Panc1 (cell line): ENCODE results near the gene ARHGAP18. TPM values are rescaled to one million over a fixed set of nuclear protein-coding genes. Genes with fewer than 3 reads are reported as not detected.

Experiments used
- ATAC-seq: fragments of 200-7000 bp; cut with Tn5 transposase; 2 replicates; pipeline ENCODE4 v1.9.1; 2020; ENCODE audit warnings: mild to moderate bottlenecking, moderate library complexity
- BruUV-seq: library from RNA; stranded (reverse); fragments of 400-500 nt; replicated peaks from 2 replicates; lab custom pipeline; 2021; lab: Mats Ljungman, UMichigan
- CTCF ChIA-PET: fragments of 300-600 bp; sonication (Branson Sonifier 250); formaldehyde crosslinking; loops from one replicate; lab custom pipeline; 2022; ENCODE audit warnings: antibody characterized with exemption; lab: Charles Lee
- POLR2A ChIA-PET: fragments of 300-600 bp; sonication (Branson Sonifier 250); formaldehyde crosslinking; loops from one replicate; lab custom pipeline; 2022; ENCODE audit warnings: antibody characterized with exemption; lab: Charles Lee
- DNase-seq: peaks from one replicate; pipeline ENCODE4 v3.0.0-alpha.2; 2010; ENCODE audit warnings: low read depth, low spot score
- H3K27ac ChIP-seq: 2 replicates; pipeline ENCODE4 v1.5.1; 2011; ENCODE audit warnings: mild to moderate bottlenecking, low read length, inconsistent platforms
- H3K27me3 ChIP-seq: fragments of 200-500 bp; sonication (Bioruptor generic); 2 replicates; pipeline ENCODE4 v1.6.0; 2014; ENCODE audit warnings: low read length, inconsistent platforms; ENCODE audit not compliant: control insufficient read depth, insufficient read depth
- H3K36me3 ChIP-seq: fragments of 200-500 bp; sonication (Bioruptor generic); 2 replicates; pipeline ENCODE4 v1.5.1; 2014; ENCODE audit warnings: inconsistent platforms, mild to moderate bottlenecking, low read length, moderate library complexity; ENCODE audit not compliant: control insufficient read depth, insufficient read depth
- H3K4me1 ChIP-seq: 2 replicates; pipeline ENCODE4 v1.5.1; 2011; ENCODE audit warnings: inconsistent platforms, mild to moderate bottlenecking, low read length, moderate library complexity; ENCODE audit not compliant: control insufficient read depth, insufficient read depth
- H3K4me3 ChIP-seq, 2 experiments: 2 replicates each; pipeline ENCODE4 v1.5.1; 2011 to 2012; ENCODE audit warnings: low read depth in 2 of 2, low read length in 2 of 2, mild to moderate bottlenecking in 2 of 2, inconsistent platforms in 1 of 2, moderate library complexity in 1 of 2
- H3K9me3 ChIP-seq: fragments of 200-500 bp; sonication (Bioruptor generic); 2 replicates; pipeline ENCODE4 v1.5.1; 2014; ENCODE audit warnings: low read depth, mild to moderate bottlenecking, inconsistent platforms, low read length, moderate library complexity; ENCODE audit not compliant: control insufficient read depth, insufficient read depth
- POLR2AphosphoS5 ChIP-seq: IDR thresholded peaks from 2 replicates; pipeline ENCODE4 v1.6.1; 2012; ENCODE audit warnings: mild to moderate bottlenecking, low read depth, low read length, moderate library complexity
- REST ChIP-seq, 2 experiments: IDR thresholded peaks; 2 replicates each; pipeline ENCODE4 v1.6.1; 2011 to 2012; ENCODE audit warnings: low read depth in 2 of 2, control low read depth in 1 of 2, low read length in 1 of 2, mild to moderate bottlenecking in 1 of 2, moderate library complexity in 1 of 2; ENCODE audit not compliant: insufficient read depth in 1 of 2
- SIN3A ChIP-seq: IDR thresholded peaks from 2 replicates; pipeline ENCODE4 v1.6.1; 2012; ENCODE audit warnings: low read depth, mild to moderate bottlenecking, low read length, moderate library complexity, borderline replicate concordance; ENCODE audit not compliant: insufficient read depth
- TCF7L2 ChIP-seq: IDR thresholded peaks from 2 replicates; pipeline ENCODE4 v1.6.1; 2011; ENCODE audit warnings: mild to moderate bottlenecking, low read depth, low read length, inconsistent platforms
- in situ Hi-C: cut with HindIII; loops from 2 replicates; pipeline ENCODE4 v1.10.0; 2016; ENCODE audit warnings: low sequenced_read_pairs, low pct_unique_long_range_greater_than_20kb
- intact Hi-C: fragments of 100-400 bp; cut with micrococcal nuclease; formaldehyde crosslinking; loops from one replicate; pipeline ENCODE4 v1.10.0; 2022; ENCODE audit not compliant: unreplicated experiment
- total RNA-seq: library from RNA; stranded (reverse); gene quantifications from one replicate; pipeline ENCODE4 v1.2.1, GENCODE V29; 2021; ENCODE audit not compliant: unreplicated experiment
- TF ChIP-seq, protein P1 (sequence below): fragments of 450-650 bp; IDR thresholded peaks from 2 replicates; pipeline ENCODE4 v1.5.1; 2017; ENCODE audit warnings: mild to moderate bottlenecking

ARHGAP18 gene
- total RNA-seq, 1 experiment from 2014 or later = 11.6 TPM

DNA sequence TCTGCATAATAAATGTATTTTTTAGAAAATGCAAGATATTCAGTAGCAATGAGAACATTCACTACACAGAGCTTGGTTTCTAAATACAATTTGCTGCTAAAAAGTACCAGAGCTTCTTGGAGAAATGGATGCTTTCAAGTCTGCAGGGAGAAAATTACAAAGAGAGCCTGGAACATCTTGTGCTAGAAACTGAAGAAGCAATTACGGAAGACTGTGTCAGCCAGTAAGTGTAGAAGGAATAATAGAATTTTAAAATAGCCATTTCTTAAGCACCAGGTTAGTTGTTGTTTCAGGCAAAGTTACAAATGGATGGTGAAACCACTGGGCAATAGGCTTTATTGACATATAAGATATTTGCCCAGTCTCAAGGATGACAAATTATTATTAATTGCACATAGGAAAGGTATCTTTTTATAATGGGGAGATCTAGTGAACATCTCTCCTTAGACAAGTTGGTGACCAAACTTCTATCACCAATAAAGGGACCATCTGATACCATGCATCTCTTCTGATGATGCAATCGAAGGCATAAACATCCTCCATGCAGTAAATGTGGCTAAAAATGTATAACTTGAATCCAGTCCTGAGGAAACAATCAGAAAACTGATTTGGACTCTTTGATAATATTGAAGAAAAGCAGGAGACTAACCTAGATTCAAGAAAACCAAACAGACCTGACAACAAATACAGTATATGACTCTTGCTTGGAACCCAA, 81.7 kb downstream of the ARHGAP18 start:
- H3K27me3 ChIP-seq = no peaks in the 10 kb centered on the region
- no peak for DNase-seq
- TF ChIP-seq SIN3A (no peak), TCF7L2 (no peak), POLR2AphosphoS5 (no peak), REST (IDR thresholded peaks at IDR 0.05; ENCODE audit: insufficient read depth in 1 of 2, low read depth in 2 of 2, low read length in 1 of 2) (no peak)
- TF ChIP-seq, protein P1, sequence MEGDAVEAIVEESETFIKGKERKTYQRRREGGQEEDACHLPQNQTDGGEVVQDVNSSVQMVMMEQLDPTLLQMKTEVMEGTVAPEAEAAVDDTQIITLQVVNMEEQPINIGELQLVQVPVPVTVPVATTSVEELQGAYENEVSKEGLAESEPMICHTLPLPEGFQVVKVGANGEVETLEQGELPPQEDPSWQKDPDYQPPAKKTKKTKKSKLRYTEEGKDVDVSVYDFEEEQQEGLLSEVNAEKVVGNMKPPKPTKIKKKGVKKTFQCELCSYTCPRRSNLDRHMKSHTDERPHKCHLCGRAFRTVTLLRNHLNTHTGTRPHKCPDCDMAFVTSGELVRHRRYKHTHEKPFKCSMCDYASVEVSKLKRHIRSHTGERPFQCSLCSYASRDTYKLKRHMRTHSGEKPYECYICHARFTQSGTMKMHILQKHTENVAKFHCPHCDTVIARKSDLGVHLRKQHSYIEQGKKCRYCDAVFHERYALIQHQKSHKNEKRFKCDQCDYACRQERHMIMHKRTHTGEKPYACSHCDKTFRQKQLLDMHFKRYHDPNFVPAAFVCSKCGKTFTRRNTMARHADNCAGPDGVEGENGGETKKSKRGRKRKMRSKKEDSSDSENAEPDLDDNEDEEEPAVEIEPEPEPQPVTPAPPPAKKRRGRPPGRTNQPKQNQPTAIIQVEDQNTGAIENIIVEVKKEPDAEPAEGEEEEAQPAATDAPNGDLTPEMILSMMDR = no peak
- no peak overlapping the region for H3K4me3 ChIP-seq
- no TSS peak for BruUV-seq
- no peak for ATAC-seq
- intact Hi-C loops = no loop called here
- H3K27ac ChIP-seq = no peak overlapping the region
- no peaks in the 10 kb centered on the region for H3K36me3 ChIP-seq
- H3K9me3 ChIP-seq = no peaks in the 10 kb centered on the region
- no peaks in the 10 kb centered on the region for H3K4me1 ChIP-seq
- POLR2A ChIA-PET = no interaction called here
- CTCF ChIA-PET = no interaction called here
- in situ Hi-C loops = no loop called here

DNA sequence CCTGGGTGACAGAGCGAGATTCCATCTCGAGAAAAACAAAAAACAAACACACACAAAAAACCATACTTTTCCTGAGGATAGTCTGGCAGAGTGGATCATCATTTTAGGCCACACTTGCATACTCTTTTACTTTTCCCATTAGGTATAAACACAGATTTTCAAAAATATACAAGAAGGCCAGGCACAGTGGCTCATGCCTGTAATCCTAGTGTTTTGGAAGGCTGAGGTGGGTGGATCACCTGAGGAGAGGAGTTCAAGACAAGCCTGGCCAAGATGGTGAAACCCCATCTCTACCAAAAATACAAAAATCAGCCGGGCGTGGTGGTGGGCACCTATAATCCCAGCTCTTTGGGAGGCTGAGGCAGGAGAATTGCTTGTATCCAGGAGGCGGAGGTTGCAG, 85.5 kb downstream of the ARHGAP18 start:
- Histone ChIP-seq H3K4me3 (no peak overlapping the region), H3K27me3 (no peaks in the 10 kb centered on the region), H3K27ac (no peak overlapping the region), H3K9me3 (no peaks in the 10 kb centered on the region), H3K36me3 (no peaks in the 10 kb centered on the region), H3K4me1 (no peaks in the 10 kb centered on the region)
- ChIA-PET CTCF (no interaction called here), POLR2A (no interaction called here)
- intact Hi-C loops = no loop called here
- in situ Hi-C loops = no loop called here
- no TSS peak for BruUV-seq
- TF ChIP-seq POLR2AphosphoS5 (no peak), SIN3A (no peak), TCF7L2 (no peak), REST (IDR thresholded peaks at IDR 0.05; ENCODE audit: insufficient read depth in 1 of 2, low read depth in 2 of 2, low read length in 1 of 2) (no peak)
- TF ChIP-seq, protein P1 = no peak
- no peak for DNase-seq
- no peak for ATAC-seq
